Ovary (tissue), 3 donors: ENCODE data around the gene SMAD2.

Experiments used
- CTCF ChIP-seq, 3 donors: fragments of 450-650 bp in 2 of 3; fragments of 200-600 bp in 1 of 3; IDR thresholded peaks; one replicate each; pipeline versions ENCODE4 v1.5.1 to v1.8.0; 2016 to 2022; ENCODE audit warnings: antibody characterized with exemption in 3 of 3, mild to moderate bottlenecking in 1 of 3
- POLR2A ChIP-seq: fragments of 450-650 bp; IDR thresholded peaks from one replicate; pipeline ENCODE4 v1.6.1; 2017; ENCODE audit warnings: antibody characterized with exemption, mild to moderate bottlenecking, moderate library complexity
- donor health status: DM: no; HTN: no; CAD: no.

DNA sequence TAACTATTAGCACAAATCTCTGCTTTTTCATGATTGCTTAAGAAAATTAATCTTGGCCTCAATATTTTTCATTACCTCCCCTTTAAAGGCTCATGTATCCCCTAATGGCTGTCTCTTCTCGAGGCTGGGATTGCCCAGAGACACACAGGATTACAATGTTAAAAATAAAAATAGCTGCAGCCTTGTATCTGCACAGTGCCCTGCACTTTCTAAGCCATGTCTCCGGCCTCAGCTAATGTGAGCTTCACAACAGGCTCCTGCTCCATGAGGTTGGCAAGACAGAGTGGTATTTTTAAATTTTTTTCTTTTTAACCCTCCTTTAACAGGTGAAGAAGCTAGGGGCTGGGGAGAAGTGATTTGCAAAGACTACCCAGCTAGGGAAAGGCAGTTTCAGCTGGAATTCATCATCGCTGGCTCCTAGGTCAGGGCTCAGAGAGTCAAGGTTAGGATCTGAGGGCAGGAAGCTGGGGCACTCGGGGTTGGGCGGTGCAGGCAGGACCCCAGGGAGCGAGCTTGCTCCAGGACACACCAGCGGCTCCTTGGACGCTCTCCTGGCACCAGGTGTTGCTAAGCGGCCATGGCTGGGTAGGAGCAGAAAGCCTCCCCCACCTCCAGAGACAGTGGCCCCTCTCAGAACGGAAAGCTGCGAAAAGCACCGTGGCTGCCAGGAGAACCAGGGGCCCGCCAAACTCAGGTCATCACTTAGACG, 135.6 kb downstream of the SMAD2 start:
- no peak for TF ChIP-seq CTCF (IDR thresholded peaks at IDR 0.05)
- no peak for TF ChIP-seq POLR2A
